Adrenal gland (tissue), 5 donors: Measurements from ENCODE around the gene SPPL3.

Experiments used
- CTCF ChIP-seq, 6 experiments: fragments of 450-650 bp in 4 of 6; fragments of 200-600 bp in 2 of 6; sonication (generic) in 1 of 6; IDR thresholded peaks; 1 replicate in 5 of 6; 2 replicates in 1 of 6; pipeline versions ENCODE4 v1.5.1 to v1.8.0; 2016 to 2021; ENCODE audit warnings: antibody characterized with exemption in 6 of 6, mild to moderate bottlenecking in 2 of 6, moderate library complexity in 1 of 6
- POLR2A ChIP-seq, 2 donors: fragments of 450-650 bp; IDR thresholded peaks; one replicate each; pipeline ENCODE4 v1.6.1; 2017; ENCODE audit warnings: antibody characterized with exemption in 2 of 2, mild to moderate bottlenecking in 2 of 2, moderate library complexity in 1 of 2
- donor health status: DM: no; HTN: no; CAD: no.

GRCh38 chr12:120721866-120722265, 182.3 kb downstream of the SPPL3 start:
- TF ChIP-seq CTCF (IDR thresholded peaks at IDR 0.05) = no peak
- no peak for TF ChIP-seq POLR2A (IDR thresholded peaks at IDR 0.05)
